GM12872 (cell line): ENCODE results near the gene STC2.

ENCODE experiments used
- CTCF ChIP-seq: IDR thresholded peaks from 3 replicates; pipeline ENCODE4 v1.5.1; 2011; ENCODE audit warnings: low read depth, mild to moderate bottlenecking, low read length, moderate library complexity; ENCODE audit not compliant: insufficient read depth

STC2 gene

GRCh38 chr5:173327948-173328843, at the start of gene STC2:
Gene STC2 (minus strand): TSS chr5:173328414. CDS start chr5:173328193, 221 bp downstream.
- TF ChIP-seq CTCF = 0 out of 3 replicates have a peak, but pooled peaks have one; percentile 1

- TF ChIP-seq CTCF = no peak
Observed at GRCh38 chr5:173371400-173371799, 43.2 kb upstream of the STC2 start.

GRCh38 chr5:173355561-173355960, 27.3 kb upstream of the STC2 start:
- no peak for TF ChIP-seq CTCF

- TF ChIP-seq CTCF = no peak
Observed at GRCh38 chr5:173354645-173355044, 26.4 kb upstream of the STC2 start.

GRCh38 chr5:173352366-173353349, 24.4 kb upstream of the STC2 start:
- no peak for TF ChIP-seq CTCF

- no peak for TF ChIP-seq CTCF
Observed at GRCh38 chr5:173342813-173343755, 14.9 kb upstream of the STC2 start.
